Gastrocnemius medialis (tissue), 4 donors: ENCODE results near the gene CFAP221. TPM values are rescaled to one million over a fixed set of nuclear protein-coding genes. Genes with fewer than 3 reads are reported as not detected.

Source experiments
- ATAC-seq, 2 donors: fragments of 150-250 bp; one replicate each; pipeline ENCODE4 v1.9.1; 2016
- DNase-seq, 2 donors: peaks; one replicate each; pipeline ENCODE4 v3.0.0-alpha.2; 2019
- H3K27ac ChIP-seq, 4 donors: fragments of 200-600 bp; sonication (generic); 1 replicate in 1 of 4; 2 replicates in 3 of 4; pipeline ENCODE4 v1.5.1; 2016 to 2018; ENCODE audit warnings: mild to moderate bottlenecking in 2 of 4, moderate library complexity in 1 of 4
- H3K27me3 ChIP-seq, 3 donors: fragments of 200-600 bp; sonication (generic) in 2 of 3; 1 replicate in 1 of 3; 2 replicates in 2 of 3; pipeline versions ENCODE4 v1.5.1 to v1.6.0; 2016 to 2019; ENCODE audit warnings: mild to moderate bottlenecking in 1 of 3, moderate library complexity in 1 of 3
- H3K36me3 ChIP-seq, 2 donors: fragments of 200-600 bp; sonication (generic) in 1 of 2; one replicate each; pipeline ENCODE4 v1.5.1; 2017 to 2018
- H3K4me1 ChIP-seq, 2 donors: fragments of 200-600 bp; sonication (generic) in 1 of 2; one replicate each; pipeline ENCODE4 v1.5.1; 2016 to 2017; ENCODE audit warnings: mild to moderate bottlenecking in 2 of 2
- H3K4me3 ChIP-seq, 4 donors: fragments of 200-600 bp; sonication (generic) in 3 of 4; 1 replicate in 1 of 4; 2 replicates in 3 of 4; pipeline ENCODE4 v1.5.1; 2016 to 2019; ENCODE audit warnings: mild to moderate bottlenecking in 2 of 4
- H3K9me3 ChIP-seq, 3 donors: fragments of 200-600 bp; sonication (generic) in 2 of 3; 1 replicate in 1 of 3; 2 replicates in 2 of 3; pipeline ENCODE4 v1.5.1; 2016 to 2019
- POLR2A ChIP-seq, 2 donors: fragments of 450-650 bp; IDR thresholded peaks; one replicate each; pipeline ENCODE4 v1.6.1; 2017; ENCODE audit warnings: antibody characterized with exemption in 2 of 2, mild to moderate bottlenecking in 2 of 2, moderate library complexity in 2 of 2
- in situ Hi-C, 4 donors: fragments of 200-750 bp; cut with MboI; loops; one replicate each; pipeline versions ENCODE4 v1.15.0 to v1.8.0; 2017; ENCODE audit warnings: low sequenced_read_pairs in 4 of 4
- intact Hi-C: fragments of 100-400 bp; cut with DNase I; formaldehyde crosslinking; loops from one replicate; pipeline ENCODE4 v1.15.1; 2023; ENCODE audit warnings: low total_unique reads
- total RNA-seq, 4 donors: library from RNA; depleted of rRNA; stranded (reverse); fragments of >200 nt; gene quantifications; one replicate each; pipeline versions ENCODE4 v1.1.0 to v1.2.3, GENCODE V29; 2016
- TF ChIP-seq, protein P1 (sequence below), 5 experiments: fragments of 450-650 bp in 3 of 5; fragments of 200-600 bp in 2 of 5; sonication (generic) in 2 of 5; IDR thresholded peaks in 4 of 5; conservative IDR thresholded peaks in 1 of 5; 1 replicate in 4 of 5; 2 replicates in 1 of 5; pipeline ENCODE4 v1.5.1; 2016 to 2019; ENCODE audit warnings: antibody characterized with exemption in 5 of 5, mild to moderate bottlenecking in 3 of 5, moderate library complexity in 3 of 5

Gene CFAP221
- total RNA-seq, 4 donors from 2014 or later, result not detected

DNA sequence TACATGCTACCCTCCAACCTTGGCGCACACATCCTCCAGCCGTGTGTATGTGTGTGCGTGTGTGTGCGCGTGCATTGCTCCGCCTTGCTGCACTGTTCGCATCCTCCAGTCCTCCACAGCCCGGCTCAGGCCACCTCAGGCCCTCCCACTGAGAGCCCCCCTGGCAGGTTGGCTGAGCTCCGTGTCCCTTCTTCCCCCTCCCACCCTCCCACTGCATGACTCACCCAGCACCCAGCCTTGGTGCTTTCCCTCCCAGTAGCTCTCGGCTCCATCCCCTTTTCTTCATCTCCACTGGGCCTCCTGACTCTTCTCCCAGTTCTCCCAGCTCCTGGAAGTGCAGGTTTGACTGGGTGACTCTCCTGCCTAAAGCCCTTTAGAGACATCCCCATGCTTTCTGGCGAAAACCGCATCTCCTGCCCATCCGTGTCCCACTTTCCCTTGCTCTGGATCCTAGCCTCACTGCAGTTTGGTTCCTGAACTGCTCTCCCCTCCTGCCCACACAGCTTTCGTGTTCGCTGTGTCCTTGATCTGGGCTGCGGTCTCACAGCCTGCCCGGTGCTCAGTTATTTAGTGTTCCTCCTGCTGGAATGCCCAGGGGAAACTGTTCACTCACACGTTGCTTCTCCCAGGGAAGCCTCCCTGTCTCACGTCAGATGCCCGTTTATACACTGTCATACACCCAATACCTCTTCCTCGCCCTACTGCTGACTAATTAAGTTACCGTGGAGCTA lies 139.6 kb downstream of the CFAP221 start:
- H3K4me1 ChIP-seq, result peaks cover 7 to 8% of the 10 kb centered on the region in 2 donors
- ATAC-seq, result no peak
- H3K27ac ChIP-seq, result no peak overlapping the region
- peaks cover 0 to 8% of the 10 kb centered on the region in 2 donors for H3K36me3 ChIP-seq
- TF ChIP-seq, protein P1, sequence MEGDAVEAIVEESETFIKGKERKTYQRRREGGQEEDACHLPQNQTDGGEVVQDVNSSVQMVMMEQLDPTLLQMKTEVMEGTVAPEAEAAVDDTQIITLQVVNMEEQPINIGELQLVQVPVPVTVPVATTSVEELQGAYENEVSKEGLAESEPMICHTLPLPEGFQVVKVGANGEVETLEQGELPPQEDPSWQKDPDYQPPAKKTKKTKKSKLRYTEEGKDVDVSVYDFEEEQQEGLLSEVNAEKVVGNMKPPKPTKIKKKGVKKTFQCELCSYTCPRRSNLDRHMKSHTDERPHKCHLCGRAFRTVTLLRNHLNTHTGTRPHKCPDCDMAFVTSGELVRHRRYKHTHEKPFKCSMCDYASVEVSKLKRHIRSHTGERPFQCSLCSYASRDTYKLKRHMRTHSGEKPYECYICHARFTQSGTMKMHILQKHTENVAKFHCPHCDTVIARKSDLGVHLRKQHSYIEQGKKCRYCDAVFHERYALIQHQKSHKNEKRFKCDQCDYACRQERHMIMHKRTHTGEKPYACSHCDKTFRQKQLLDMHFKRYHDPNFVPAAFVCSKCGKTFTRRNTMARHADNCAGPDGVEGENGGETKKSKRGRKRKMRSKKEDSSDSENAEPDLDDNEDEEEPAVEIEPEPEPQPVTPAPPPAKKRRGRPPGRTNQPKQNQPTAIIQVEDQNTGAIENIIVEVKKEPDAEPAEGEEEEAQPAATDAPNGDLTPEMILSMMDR (IDR thresholded peaks at IDR 0.05 in 4 of 5, conservative IDR thresholded peaks at IDR 0.05 in 1 of 5), result no peak
- no peak for TF ChIP-seq POLR2A (IDR thresholded peaks at IDR 0.05)
- no peaks in the 10 kb centered on the region for H3K27me3 ChIP-seq
- H3K9me3 ChIP-seq, result no peaks in the 10 kb centered on the region
- intact Hi-C loops, result no loop called here
- no peak overlapping the region for H3K4me3 ChIP-seq
- in situ Hi-C loops, result no loop called here
- DNase-seq, result no peak

DNA sequence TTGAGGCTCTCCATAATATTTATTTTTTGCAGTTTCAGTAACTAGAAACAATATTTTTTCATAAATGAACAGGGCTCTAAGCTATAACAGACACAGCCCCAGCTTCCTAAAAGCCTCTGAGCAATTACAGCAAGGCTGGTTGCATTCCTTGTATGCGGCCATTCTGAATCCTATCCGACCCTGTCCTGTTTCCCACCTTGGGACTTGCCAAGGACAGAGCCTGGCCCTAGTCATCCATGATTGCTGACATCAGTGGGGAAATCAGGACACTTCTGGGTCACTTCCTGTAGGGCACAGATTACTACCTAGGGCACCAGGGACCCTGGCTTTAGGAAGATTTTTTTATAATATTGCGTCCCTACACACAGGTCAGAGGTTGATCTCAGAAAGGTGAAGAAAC lies 140.3 kb downstream of the CFAP221 start:
- H3K36me3 ChIP-seq, result peaks cover 0 to 8% of the 10 kb centered on the region in 2 donors
- peaks cover 7 to 8% of the 10 kb centered on the region in 2 donors for H3K4me1 ChIP-seq
- no peaks in the 10 kb centered on the region for H3K27me3 ChIP-seq
- H3K9me3 ChIP-seq, result no peaks in the 10 kb centered on the region
- in situ Hi-C loops (no loop called here), intact Hi-C loops (no loop called here)
- TF ChIP-seq, protein P1 (IDR thresholded peaks at IDR 0.05 in 4 of 5, conservative IDR thresholded peaks at IDR 0.05 in 1 of 5), result no peak
- no peak for TF ChIP-seq POLR2A (IDR thresholded peaks at IDR 0.05)
- no peak for DNase-seq
- H3K4me3 ChIP-seq, result no peak overlapping the region
- no peak for ATAC-seq
- no peak overlapping the region for H3K27ac ChIP-seq

DNA sequence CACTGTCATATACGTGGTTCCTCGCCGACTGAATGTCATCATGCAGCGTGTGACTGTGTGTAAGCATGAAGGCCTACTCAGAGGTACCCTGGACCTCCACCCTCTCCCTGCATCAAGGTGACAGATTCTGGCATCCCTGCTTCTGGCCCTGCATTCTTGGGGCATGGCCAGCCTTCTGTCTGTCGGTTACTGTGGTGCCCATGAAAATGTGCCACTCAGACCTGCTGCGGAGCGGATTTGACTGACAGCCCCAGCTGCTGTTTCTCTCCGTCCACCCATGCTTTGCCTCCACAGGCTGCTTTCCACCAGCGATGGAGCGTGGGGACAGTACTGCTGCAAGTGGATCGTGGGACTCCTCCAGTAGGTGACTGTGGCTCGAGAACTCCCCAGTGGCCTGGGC lies 144.4 kb downstream of the CFAP221 start:
- intact Hi-C loops, result no loop called here
- DNase-seq, result no peak

DNA sequence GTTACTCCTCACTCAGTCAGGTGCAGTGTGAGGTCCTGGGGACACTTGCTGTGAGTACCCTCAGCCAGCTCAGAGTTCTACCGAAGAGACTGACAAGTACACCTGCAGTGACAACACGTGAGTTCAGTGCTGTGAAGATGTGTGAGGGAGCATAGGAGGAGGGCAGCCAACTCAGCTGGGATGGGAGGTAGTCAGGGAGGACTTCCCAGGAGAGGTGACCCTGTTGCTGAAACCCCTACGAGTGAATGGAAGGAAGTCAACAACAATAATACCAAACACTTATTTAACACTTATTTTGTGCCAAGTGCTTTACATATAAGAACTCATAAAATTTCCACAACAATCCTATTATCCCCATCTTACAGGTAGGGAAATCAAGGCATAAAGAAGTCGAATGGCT lies 145.0 kb downstream of the CFAP221 start:
- intact Hi-C loops (no loop called here), in situ Hi-C loops (no loop called here)
- no peak for ATAC-seq
- DNase-seq, result no peak
- Histone ChIP-seq H3K36me3 (no peaks in the 10 kb centered on the region), H3K4me3 (no peak overlapping the region), H3K9me3 (no peaks in the 10 kb centered on the region), H3K4me1 (no peaks in the 10 kb centered on the region), H3K27me3 (no peaks in the 10 kb centered on the region), H3K27ac (no peak overlapping the region)
- TF ChIP-seq, protein P1 (IDR thresholded peaks at IDR 0.05 in 4 of 5, conservative IDR thresholded peaks at IDR 0.05 in 1 of 5), result no peak
- no peak for TF ChIP-seq POLR2A (IDR thresholded peaks at IDR 0.05)

More for the DNA sequence above, 144.4 kb downstream of the CFAP221 start:
- in situ Hi-C loops, result no loop called here
- no peak for ATAC-seq
- Histone ChIP-seq H3K9me3 (no peaks in the 10 kb centered on the region), H3K27ac (no peak overlapping the region), H3K27me3 (no peaks in the 10 kb centered on the region), H3K4me1 (no peaks in the 10 kb centered on the region), H3K36me3 (no peaks in the 10 kb centered on the region), H3K4me3 (no peak overlapping the region)
- no peak for TF ChIP-seq POLR2A (IDR thresholded peaks at IDR 0.05)
- TF ChIP-seq, protein P1 (IDR thresholded peaks at IDR 0.05 in 4 of 5, conservative IDR thresholded peaks at IDR 0.05 in 1 of 5), result no peak
